IMR-90 (cell line): Measurements from ENCODE around the gene TIAM1. TPM values are rescaled to one million over a fixed set of nuclear protein-coding genes. Genes with fewer than 3 reads are reported as not detected.

Experiments used
- ATAC-seq: fragments of 200-7000 bp; cut with Tn5 transposase; 2 replicates; pipeline ENCODE4 v1.9.1; 2020; ENCODE audit warnings: low read depth, mild to moderate bottlenecking, moderate library complexity
- BruUV-seq: library from RNA; stranded (reverse); fragments of 400-500 nt; replicated peaks from 2 replicates; lab custom pipeline; 2021; lab: Mats Ljungman, UMichigan
- CTCF ChIA-PET: fragments of 300-600 bp; formaldehyde crosslinking; extraction: SDS; loops from one replicate; lab custom pipeline; 2021; ENCODE audit warnings: antibody characterized with exemption; lab: Yijun Ruan, JAX
- POLR2A ChIA-PET: fragments of 300-600 bp; sonication (Branson Sonifier 250); formaldehyde crosslinking; loops from one replicate; lab custom pipeline; 2022; ENCODE audit warnings: antibody characterized with exemption; ENCODE audit not compliant: unreplicated experiment; lab: Charles Lee
- DNase-seq: peaks from one replicate; pipeline ENCODE4 v3.0.0; 2013
- H2AFZ ChIP-seq: replicated peaks from 2 replicates; pipeline ENCODE3; 2013; ENCODE audit warnings: low read length, mild to moderate bottlenecking; ENCODE audit not compliant: poor library complexity
- H2AK5ac ChIP-seq: 2 replicates; pipeline ENCODE4 v1.6.1; 2013; ENCODE audit warnings: low read depth, low read length, inconsistent platforms
- H2AK9ac ChIP-seq: replicated peaks from 2 replicates; pipeline ENCODE3; 2013; ENCODE audit warnings: mild to moderate bottlenecking, low read depth, low read length, moderate library complexity; ENCODE audit not compliant: poor library complexity
- H2BK120ac ChIP-seq: 2 replicates; pipeline ENCODE4 v1.6.1; 2013; ENCODE audit warnings: low read depth, low read length, inconsistent platforms
- H2BK15ac ChIP-seq: 3 replicates; pipeline ENCODE4 v1.6.1; 2013; ENCODE audit warnings: low read depth, low read length, inconsistent platforms
- H2BK20ac ChIP-seq: 2 replicates; pipeline ENCODE4 v1.6.1; 2013; ENCODE audit warnings: low read depth, mild to moderate bottlenecking, inconsistent platforms, low read length, moderate library complexity
- H2BK5ac ChIP-seq: 2 replicates; pipeline ENCODE4 v1.6.1; 2013; ENCODE audit warnings: mild to moderate bottlenecking, low read depth, low read length, inconsistent platforms; ENCODE audit not compliant: poor library complexity, severe bottlenecking
- H3K14ac ChIP-seq: replicated peaks from 2 replicates; pipeline ENCODE4 v1.6.1; 2013; ENCODE audit warnings: low read depth, low read length, inconsistent platforms
- H3K18ac ChIP-seq: 2 replicates; pipeline ENCODE4 v1.6.1; 2013; ENCODE audit warnings: low read depth, low read length, control low read depth
- H3K23ac ChIP-seq: 2 replicates; pipeline ENCODE4 v1.6.1; 2013; ENCODE audit warnings: low read depth, low read length, inconsistent platforms
- H3K27ac ChIP-seq: 2 replicates; pipeline ENCODE4 v1.5.1; 2013; ENCODE audit warnings: mild to moderate bottlenecking, control low read depth, low read length; ENCODE audit not compliant: insufficient read depth
- H3K27me3 ChIP-seq: 2 replicates; pipeline ENCODE4 v1.6.1; 2013; ENCODE audit warnings: low read length; ENCODE audit not compliant: control insufficient read depth, insufficient read depth
- H3K36me3 ChIP-seq: 2 replicates; pipeline ENCODE4 v1.6.1; 2013; ENCODE audit warnings: low read length, mixed read lengths; ENCODE audit not compliant: control insufficient read depth, insufficient read depth
- H3K4ac ChIP-seq: 2 replicates; pipeline ENCODE4 v1.6.1; 2013; ENCODE audit warnings: low read depth, low read length, inconsistent platforms
- H3K4me1 ChIP-seq: 2 replicates; pipeline ENCODE4 v1.6.1; 2013; ENCODE audit warnings: low read length, mixed read lengths; ENCODE audit not compliant: control insufficient read depth, insufficient read depth
- H3K4me2 ChIP-seq: 2 replicates; pipeline ENCODE4 v1.6.1; 2013; ENCODE audit warnings: low read depth, mild to moderate bottlenecking, control low read depth, low read length, moderate library complexity
- H3K4me3 ChIP-seq: 2 replicates; pipeline ENCODE4 v1.5.1; 2013; ENCODE audit warnings: low read depth, mild to moderate bottlenecking, control low read depth, low read length, moderate library complexity; ENCODE audit not compliant: insufficient read depth
- H3K56ac ChIP-seq: 2 replicates; pipeline ENCODE4 v1.6.1; 2013; ENCODE audit warnings: low read length, inconsistent platforms; ENCODE audit not compliant: insufficient read depth; ENCODE audit errors: extremely low read depth
- H3K79me1 ChIP-seq, 2 experiments: 2 replicates each; pipeline ENCODE4 v1.6.1; 2013; ENCODE audit warnings: low read length in 2 of 2, inconsistent platforms in 1 of 2, low read depth in 1 of 2
- H3K9ac ChIP-seq: 2 replicates; pipeline ENCODE4 v1.6.1; 2013; ENCODE audit warnings: low read depth, low read length, control low read depth
- H3K9me1 ChIP-seq: 2 replicates; pipeline ENCODE4 v1.6.1; 2013; ENCODE audit warnings: low read length, inconsistent platforms; ENCODE audit not compliant: insufficient read depth
- H3K9me3 ChIP-seq: 2 replicates; pipeline ENCODE4 v1.6.1; 2013; ENCODE audit warnings: low read length; ENCODE audit not compliant: control insufficient read depth, insufficient read depth
- H4K20me1 ChIP-seq: 2 replicates; pipeline ENCODE4 v1.6.1; 2013; ENCODE audit warnings: low read length, inconsistent platforms; ENCODE audit not compliant: insufficient read depth
- H4K5ac ChIP-seq: 2 replicates; pipeline ENCODE4 v1.6.1; 2013; ENCODE audit warnings: mild to moderate bottlenecking, low read depth, low read length, control low read depth
- H4K8ac ChIP-seq, 2 experiments: 2 replicates each; pipeline ENCODE4 v1.6.1; 2013; ENCODE audit warnings: low read depth in 2 of 2, low read length in 2 of 2, control low read depth in 1 of 2, inconsistent platforms in 1 of 2
- H4K91ac ChIP-seq: 2 replicates; pipeline ENCODE4 v1.6.1; 2013; ENCODE audit warnings: low read depth, low read length, inconsistent platforms; ENCODE audit not compliant: insufficient read depth
- CEBPB ChIP-seq: IDR thresholded peaks from 2 replicates; pipeline ENCODE4 v1.6.1; 2012; ENCODE audit warnings: low read depth, low read length, improper control_type of control experiment
- CTCF ChIP-seq: conservative IDR thresholded peaks from 2 replicates; pipeline ENCODE4 v1.5.1; 2012; ENCODE audit warnings: mild to moderate bottlenecking, low read depth, low read length, improper control_type of control experiment
- RAD21 ChIP-seq: IDR thresholded peaks from 2 replicates; pipeline ENCODE4 v1.6.1; 2012; ENCODE audit warnings: low read length, improper control_type of control experiment
- WGBS, 2 experiments: methylation state at CpG; one replicate each; pipeline versions ENCODE4 v1.1.5 to v1.1.7; 2013; ENCODE audit warnings: missing lambda C conversion rate in 2 of 2; ENCODE audit not compliant: insufficient read length in 1 of 2; ENCODE audit errors: extremely low coverage in 2 of 2; 5-methylcytosine and 5-hydroxymethylcytosine counted together
- dilution Hi-C: fragments of 300-500 bp; cut with HindIII; formaldehyde crosslinking; loops from one replicate; pipeline ENCODE4 v1.14.3; 2018; ENCODE audit warnings: low sequenced_read_pairs; ENCODE audit not compliant: unreplicated experiment
- in situ Hi-C: fragments of 300-500 bp; cut with MboI; formaldehyde crosslinking; loops from 3 replicates; pipeline ENCODE4 v1.14.3; 2019; ENCODE audit warnings: low sequenced_read_pairs, inconsistent platforms, mixed read lengths
- intact Hi-C: fragments of 100-400 bp; cut with micrococcal nuclease; formaldehyde crosslinking; loops from 2 replicates; pipeline ENCODE4 v1.10.0; 2022
- polyA plus RNA-seq, 3 experiments: library from polyadenylated mRNA; depleted of rRNA; stranded (reverse); fragments of >200 nt; gene quantifications; 2 replicates each; pipeline ENCODE4 v1.2.3, GENCODE V29; 2012; ENCODE audit warnings: low replicate concordance in 1 of 3
- total RNA-seq: library from RNA; depleted of rRNA; stranded (reverse); fragments of >200 nt; gene quantifications from 2 replicates; pipeline ENCODE4 v1.2.3, GENCODE V29; 2012

TIAM1 gene
- total and polyA plus RNA-seq, 2 of the 4 experiments (the other 2 are of a cell fraction): 2.9 to 9.3 TPM

GRCh38 chr21:31196724-31197123 is 147.3 kb downstream of the TIAM1 start:
- no peak overlapping the region for H3K56ac ChIP-seq
- no TSS peak for BruUV-seq
- POLR2A ChIA-PET: no interaction called here
- H3K4ac ChIP-seq: no peak overlapping the region
- H2BK15ac ChIP-seq: no peak overlapping the region
- H3K9me3 ChIP-seq: no peaks in the 10 kb centered on the region
- H2AK5ac ChIP-seq: no peak overlapping the region
- no peak overlapping the region for H4K5ac ChIP-seq
- H2BK120ac ChIP-seq: no peak overlapping the region
- H4K91ac ChIP-seq: no peak overlapping the region
- CTCF ChIA-PET: no interaction called here
- peaks cover 2% of the 10 kb centered on the region; the same call in 1 of the 2 replicates for H3K4me1 ChIP-seq
- DNase-seq (no peak), ATAC-seq (no peak)
- H3K14ac ChIP-seq: no peak overlapping the region
- H3K9ac ChIP-seq: no peak overlapping the region
- H4K20me1 ChIP-seq: no peaks in the 10 kb centered on the region
- dilution Hi-C loops (no loop called here), in situ Hi-C loops (loop anchor here (5.0 kb wide), 1 partner anchor 386 kb away; no protein-coding TSS in a partner anchor), intact Hi-C loops (no loop called here)
- no peak overlapping the region for H4K8ac ChIP-seq
- H3K4me3 ChIP-seq: no peak overlapping the region
- H2AFZ ChIP-seq: no peak overlapping the region
- no peak overlapping the region for H2BK20ac ChIP-seq
- H3K9me1 ChIP-seq: no peaks in the 10 kb centered on the region
- no peak for TF ChIP-seq CEBPB
- TF ChIP-seq RAD21: no peak
- TF ChIP-seq CTCF: no peak
- WGBS, 2 experiments: no CpG with 5 or more reads among the region's 2 CpGs
- H3K27ac ChIP-seq: no peak overlapping the region
- H2AK9ac ChIP-seq: no peak overlapping the region
- H3K79me1 ChIP-seq: no peaks in the 10 kb centered on the region
- no peak overlapping the region for H3K4me2 ChIP-seq
- H3K23ac ChIP-seq: no peak overlapping the region
- no peak overlapping the region for H3K18ac ChIP-seq
- H3K36me3 ChIP-seq: no peaks in the 10 kb centered on the region
- no peak overlapping the region for H2BK5ac ChIP-seq
- H3K27me3 ChIP-seq: no peaks in the 10 kb centered on the region
